ENCODE measurements around the gene FOXP1.

Gene FOXP1

DNA sequence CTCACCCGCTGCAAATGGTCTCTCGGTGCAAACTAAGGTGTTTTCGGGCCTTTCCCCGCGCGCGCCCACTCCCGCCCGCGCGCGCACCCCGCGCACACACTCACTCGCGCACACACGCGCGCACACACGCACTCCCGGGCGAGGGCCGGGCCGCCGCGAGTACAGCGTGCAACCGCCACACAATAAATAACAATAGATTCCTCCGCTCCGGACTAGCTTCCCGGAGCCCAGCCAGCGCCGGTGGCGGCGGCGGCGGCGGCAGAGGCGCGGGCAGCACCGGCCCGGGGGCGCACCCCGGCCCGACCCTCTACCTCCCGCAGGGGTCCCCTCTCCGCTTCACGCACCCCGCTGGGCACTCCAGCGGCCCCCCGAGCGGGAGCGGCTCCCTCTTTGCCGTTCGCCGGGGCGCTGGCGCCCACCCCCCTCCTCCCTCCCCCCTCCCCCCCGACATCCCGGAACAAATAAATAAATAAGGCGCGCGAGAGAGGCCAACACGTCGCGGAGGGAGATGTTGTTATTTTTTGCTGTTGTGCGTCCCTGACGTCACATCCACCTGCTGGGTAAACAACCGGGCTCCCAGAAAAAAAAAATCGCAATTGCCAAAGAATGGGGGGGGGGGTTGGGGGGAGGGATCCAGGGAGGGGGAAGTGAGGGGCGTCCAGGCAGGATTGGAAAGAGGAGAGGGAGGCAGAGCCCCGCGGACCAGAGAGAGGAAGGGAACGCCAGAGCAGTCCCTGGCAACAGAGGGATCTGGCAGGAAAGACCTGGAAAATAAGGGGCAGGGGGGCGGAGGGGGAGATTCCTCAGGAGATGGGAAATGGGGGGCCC lies at the start of gene FOXP1:
Gene FOXP1, minus strand, starts transcription at position 163 of the 828 bp plus-strand sequence. CDS start 385,347 bp downstream, outside the sequence.
- DNase-seq = peak; percentile 78 to 83

- DNase-seq = peak in 1 of 2 donors; percentile 46
Measured at GRCh38 chr3:71629711-71630110, 46.2 kb upstream of the FOXP1 start.

- DNase-seq = no peak
Measured at GRCh38 chr3:71629289-71629688, 45.8 kb upstream of the FOXP1 start.

GRCh38 chr3:71628522-71628921 lies 45.0 kb upstream of the FOXP1 start:
- no peak for DNase-seq

- no peak for DNase-seq
Measured at GRCh38 chr3:71625676-71626075, 42.1 kb upstream of the FOXP1 start.

- DNase-seq = no peak
Measured at GRCh38 chr3:71621825-71622537, 38.5 kb upstream of the FOXP1 start.

GRCh38 chr3:71618538-71618937 lies 35.0 kb upstream of the FOXP1 start:
- no peak for DNase-seq

DNA sequence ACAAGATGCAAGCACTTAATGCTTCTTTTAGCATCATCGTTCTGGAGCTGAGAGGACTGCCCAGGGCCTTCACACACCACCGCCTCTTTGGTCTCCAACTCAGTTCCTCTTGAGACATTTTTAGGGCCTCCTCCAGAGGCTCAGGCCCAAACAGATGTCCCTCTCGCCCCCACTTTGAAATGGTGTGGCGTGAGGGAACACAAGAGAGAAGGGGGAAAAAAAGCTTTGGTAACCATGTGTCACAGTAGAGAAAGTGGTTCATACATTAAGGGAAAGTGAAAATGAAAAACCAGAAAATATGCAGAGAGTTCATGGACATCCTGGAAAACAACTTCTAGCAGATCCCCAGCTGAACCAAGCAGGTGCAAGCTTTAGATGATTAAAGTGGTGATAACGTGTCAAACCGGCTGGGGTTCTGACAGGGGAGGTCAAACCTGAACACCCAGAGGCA lies 33.1 kb upstream of the FOXP1 start:
- no peak for DNase-seq

- no peak for DNase-seq
Measured at GRCh38 chr3:71614869-71615268, 31.3 kb upstream of the FOXP1 start.

GRCh38 chr3:71614426-71614825 lies 30.9 kb upstream of the FOXP1 start:
- no peak for DNase-seq

- no peak for DNase-seq
Measured at GRCh38 chr3:71611099-71611498, 27.6 kb upstream of the FOXP1 start.

DNA sequence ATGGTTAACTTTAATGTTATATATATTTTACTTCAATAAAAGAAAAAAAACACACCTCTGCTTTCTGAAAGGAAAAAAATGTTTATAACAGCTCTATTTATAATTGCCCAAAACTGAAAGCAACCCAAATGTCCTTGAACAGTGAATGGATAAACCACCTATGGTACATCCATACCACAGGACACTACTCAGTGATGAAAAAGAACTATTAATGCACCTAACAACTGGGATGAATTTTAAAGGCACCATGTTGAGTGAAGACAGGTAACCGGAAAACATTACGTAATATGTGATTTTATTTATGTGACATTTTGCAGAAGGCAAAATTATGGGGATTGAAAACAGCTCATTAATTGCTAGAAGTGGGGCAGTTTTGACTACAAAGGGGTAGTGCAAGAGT lies 23.8 kb upstream of the FOXP1 start:
- no peak for DNase-seq

- DNase-seq = no peak
Measured at GRCh38 chr3:71606582-71606981, 23.1 kb upstream of the FOXP1 start.

DNA sequence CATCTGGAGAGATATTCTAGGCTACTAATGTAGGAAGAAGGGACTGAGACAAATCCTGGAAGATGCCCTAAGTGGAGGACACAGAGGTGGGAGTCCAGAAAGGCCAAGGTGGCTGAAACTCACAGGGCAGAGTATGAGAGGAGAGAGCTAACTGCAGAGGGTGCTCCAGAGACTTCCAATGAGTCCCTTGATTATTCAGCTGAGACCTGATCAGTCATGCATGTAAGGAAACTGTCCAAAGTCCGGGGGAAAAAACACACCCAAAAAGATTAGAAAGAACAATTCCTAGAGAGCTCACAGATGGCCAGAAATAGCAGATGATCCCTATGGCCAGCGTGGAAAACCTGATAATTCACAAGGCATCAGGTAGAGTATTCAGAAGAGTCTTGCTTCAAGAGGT lies 18.7 kb upstream of the FOXP1 start:
- no peak for DNase-seq

GRCh38 chr3:71601811-71602210 lies 18.3 kb upstream of the FOXP1 start:
- DNase-seq = no peak

DNA sequence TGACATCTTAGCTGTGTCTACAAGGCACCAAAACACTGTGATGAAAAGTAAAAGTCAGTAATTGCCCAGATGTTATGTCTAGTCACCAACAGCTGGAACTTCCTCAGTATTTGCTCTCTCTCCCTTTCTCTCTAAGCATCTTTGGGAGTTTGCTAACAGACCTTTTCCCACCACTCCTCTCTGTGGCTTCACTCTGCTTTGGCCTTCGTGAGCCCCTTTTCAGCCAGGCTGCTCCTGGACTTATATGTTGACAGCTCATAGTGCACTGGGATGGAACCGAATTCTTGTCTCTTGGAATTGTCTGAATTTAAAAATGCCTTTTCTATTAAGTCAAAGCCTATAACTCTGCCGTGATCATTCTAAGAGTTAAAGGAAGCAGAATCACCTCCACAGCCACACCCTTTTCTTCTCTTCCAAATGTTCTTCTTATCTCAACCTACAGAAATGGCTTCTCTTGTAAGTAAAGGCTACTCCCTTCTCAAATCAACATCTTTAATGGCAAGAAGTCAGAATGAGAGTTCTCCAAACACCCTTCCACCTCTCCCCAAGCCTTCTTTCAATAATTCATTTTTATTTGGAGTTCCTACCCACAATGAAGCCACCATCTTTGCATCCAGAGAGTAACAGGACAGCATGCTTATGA lies 17.2 kb upstream of the FOXP1 start:
- DNase-seq = no peak

DNA sequence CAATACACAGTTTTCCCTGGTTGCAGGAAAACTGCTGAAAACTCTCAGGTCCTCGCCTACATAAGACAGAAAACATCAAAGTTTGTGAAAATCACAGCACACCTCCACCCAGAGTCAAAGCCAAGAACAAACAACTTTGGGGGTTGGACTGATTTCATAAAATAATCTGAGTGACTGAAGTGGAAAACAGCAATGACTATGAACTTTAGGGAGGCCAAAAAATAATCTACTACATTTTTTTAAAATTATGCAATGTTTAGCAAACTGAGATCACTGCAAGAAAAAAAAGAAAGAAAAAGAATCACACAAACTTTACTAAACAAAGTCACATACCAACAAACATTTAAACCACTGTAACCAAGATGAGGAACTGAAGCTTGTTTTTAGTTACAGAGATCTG lies 15.9 kb upstream of the FOXP1 start:
- no peak for DNase-seq

DNA sequence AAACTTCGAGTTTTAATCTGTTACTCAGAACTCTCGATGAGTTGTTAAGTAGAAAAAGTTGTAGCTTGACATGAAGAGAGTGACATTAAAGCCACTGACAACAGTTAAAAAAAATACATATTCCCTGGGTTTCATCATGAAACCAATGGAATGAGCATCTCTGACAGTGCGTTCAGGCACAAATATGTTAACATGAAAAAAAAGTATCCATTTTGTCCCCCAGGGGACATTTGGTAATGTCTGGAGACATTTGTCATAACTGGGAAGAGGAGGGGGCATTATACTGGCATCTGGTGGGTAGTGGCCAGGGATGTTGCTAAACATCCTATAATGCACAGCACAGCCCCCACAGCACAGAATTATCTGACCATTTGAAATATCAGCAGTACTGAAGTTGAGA lies 14.8 kb upstream of the FOXP1 start:
- no peak for DNase-seq

DNA sequence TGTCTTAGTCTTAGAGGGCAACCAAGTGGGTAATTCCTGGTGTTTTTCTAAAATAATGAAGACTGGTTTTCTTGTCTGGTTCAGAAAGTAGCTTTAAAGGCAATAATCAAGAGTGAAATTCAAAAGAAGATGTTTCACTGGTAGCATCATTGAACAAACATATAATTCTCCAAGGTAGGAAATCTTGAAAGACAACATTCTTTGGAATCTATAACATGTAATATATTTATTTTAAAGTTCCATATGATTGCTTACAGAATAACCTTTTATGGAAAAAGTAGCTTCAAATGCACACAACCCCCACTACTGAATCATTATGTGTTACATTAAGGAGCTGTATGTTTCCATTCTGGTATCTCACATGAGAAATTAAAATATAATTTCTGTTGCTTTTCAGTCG lies 13.8 kb upstream of the FOXP1 start:
- no peak for DNase-seq

- DNase-seq = no peak
Measured at GRCh38 chr3:71593106-71593505, 9.6 kb upstream of the FOXP1 start.

GRCh38 chr3:71591101-71591500 lies 7.6 kb upstream of the FOXP1 start:
- DNase-seq = no peak

- DNase-seq = no peak
Measured at GRCh38 chr3:71589132-71589531, 5.6 kb upstream of the FOXP1 start.

GRCh38 chr3:71587958-71588357 lies 4.4 kb upstream of the FOXP1 start:
- DNase-seq = no peak

DNA sequence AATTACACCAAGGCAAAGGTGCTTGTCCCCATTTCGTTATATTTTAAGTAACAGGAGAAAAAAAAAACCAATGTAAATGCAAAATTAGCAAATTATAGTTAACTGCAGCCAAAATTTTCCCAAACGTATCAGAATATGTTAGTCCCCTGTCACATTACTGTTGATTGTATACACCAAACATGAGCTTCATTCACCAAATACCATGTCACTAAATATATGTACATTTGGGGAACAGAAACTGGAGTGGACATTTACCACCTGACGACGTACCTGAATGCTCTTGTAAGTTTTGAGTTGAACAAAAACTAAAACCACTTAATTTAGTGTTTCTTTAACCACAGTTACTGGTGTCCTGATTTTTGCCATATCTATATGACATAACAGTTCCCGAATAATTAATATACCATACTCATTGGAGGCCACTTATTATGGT lies 3.3 kb upstream of the FOXP1 start:
- DNase-seq = no peak

All from CD4-positive, alpha-beta T cell treated with Interleukin-1 beta for 1 hour (primary cell).